T-helper 22 cell (primary cell): ENCODE measurements around the gene MALSU1.
"Not testable (repeated sequence)": the region's sequence is repeated elsewhere in the genome, so short reads cannot be mapped to it uniquely, and the experiment has no call there.

ENCODE experiments used
- DNase-seq: peaks from one replicate; pipeline ENCODE4 v3.0.0-alpha.2; 2020; ENCODE audit warnings: low read depth

MALSU1 gene

DNA sequence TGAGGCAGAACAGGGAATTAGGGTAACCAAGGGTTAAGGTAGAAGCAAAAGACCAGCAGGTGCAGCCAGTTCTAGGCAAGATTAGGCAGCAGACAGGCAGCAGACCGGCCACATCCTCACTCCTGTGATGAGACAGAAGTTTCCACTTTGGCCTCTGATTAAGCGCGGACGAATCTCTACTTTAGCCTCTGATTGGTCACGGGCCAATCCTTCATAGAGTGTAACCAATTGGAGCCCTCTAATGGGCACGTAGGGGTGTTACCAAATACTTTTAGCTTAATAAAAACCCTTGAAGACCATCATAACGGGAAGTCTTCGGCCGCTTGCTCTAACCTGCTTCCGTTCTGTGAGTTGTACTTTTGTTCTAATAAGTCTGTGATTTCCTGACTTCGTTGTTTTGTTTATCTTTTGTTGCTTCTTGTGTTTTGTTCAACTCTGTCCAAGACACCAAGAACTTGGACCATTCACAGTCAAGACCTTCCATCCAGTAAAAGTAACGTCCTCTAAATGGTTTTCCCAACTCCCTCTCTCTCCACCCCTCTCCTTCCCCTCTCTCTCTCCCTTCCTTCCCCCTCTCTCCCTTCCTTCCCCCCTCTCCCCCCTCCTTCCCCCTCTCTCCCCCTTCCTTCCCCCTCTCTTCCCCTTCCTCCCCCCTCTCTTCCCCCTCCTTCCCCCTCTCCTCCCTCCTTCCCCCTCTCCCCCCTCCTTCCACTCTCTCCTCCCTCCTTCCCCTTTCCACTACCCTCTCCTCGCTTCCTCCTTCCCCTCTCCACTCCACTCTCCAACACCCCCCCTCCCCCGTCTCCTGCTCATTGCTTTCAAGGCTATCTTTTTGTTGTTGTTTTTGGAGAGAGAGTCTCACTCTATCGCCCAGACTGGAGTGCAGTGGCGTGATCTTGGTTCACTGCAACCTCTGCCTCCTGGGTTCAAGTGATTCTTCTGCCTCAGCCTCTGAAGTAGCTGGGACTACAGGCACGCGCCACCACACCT, 13.2 kb upstream of the MALSU1 start:
- no peak for DNase-seq

DNA sequence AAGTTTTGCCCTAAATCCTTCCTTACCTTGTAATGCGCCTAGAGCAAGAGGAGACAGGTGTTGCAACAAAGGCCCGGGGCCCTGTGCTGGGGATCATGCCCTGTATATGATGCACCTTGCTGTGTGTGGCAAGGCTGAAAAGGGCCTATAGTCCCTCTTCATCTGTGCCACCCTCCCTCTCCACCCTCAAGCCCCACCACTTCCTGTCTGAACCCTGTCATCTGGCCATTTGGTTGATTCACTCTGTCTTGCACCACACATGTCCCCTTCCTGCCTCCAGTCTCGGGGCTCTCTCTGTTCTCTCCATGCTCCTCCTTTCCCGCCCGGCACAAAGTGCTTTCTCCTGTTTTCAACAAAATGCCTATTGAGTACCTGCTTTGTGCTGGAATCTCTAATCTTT, 11.5 kb upstream of the MALSU1 start:
- DNase-seq: no peak

DNA sequence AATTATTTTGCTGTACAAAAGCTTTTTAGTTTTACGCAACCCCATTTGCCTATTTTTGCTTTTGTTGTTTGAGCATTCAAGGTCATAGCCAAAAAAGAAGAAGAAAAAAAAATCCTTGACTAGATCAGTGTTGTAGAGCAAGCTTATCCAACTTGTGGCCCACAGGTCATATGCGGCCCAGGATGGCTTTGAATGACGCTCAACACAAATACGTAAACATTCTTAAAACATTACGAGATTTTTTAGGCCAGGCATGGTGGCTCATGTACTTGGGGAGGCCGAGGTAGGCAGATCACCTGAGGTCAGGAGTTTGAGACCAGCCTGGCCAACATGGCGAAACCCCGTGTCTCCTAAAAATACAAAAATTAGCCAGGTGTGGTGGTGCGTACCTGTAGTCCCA, 8.1 kb upstream of the MALSU1 start:
- DNase-seq: no peak

DNA sequence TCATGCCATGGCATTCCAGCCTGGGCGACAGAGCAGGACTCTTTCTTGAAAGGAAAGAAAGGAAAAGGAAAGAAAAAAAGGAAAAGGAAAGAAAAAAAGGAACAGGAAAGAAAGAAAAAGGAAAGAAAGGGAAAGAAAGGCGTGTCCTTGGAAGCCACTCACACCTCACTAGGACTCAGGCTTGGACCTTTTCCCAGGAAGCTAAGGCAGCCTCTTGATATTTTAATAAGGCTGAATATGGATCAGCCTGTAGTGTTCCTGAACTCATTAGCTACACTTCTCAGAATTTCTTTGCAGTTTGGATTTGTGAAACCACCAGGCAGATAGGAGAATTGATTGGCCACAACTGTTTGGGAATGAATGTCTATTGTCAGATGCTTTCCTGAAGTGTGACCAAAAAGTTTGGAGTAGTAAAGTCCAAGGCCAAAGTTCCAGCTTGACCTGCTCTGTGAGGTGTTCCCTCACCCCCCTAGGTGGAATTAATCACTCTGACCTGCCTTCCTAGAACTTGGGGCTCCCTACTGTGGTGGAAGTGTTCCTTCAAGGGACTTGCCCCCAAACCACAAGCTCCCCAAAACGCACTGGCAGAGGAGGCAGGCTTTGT, 7.1 kb upstream of the MALSU1 start:
- no peak for DNase-seq

DNA sequence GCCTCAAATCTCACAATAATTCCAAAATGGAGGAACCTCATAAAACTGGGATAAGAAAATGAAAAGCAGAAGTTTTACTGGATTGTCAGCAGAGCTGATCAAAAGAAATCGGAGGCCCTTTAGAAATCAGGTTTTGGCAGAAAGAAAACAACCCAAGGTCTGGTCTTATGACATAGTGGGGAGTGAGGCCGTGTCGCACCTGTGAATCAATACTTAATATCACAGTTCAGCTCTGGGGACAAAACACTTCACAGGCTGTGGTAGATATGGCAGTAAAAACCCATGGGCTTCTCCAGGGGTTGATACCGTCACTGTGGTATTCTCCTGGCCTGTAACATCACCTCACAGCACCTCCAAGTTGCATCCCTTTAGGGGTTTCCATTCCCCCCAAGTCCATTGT, 6.5 kb upstream of the MALSU1 start:
- DNase-seq: no peak

DNA sequence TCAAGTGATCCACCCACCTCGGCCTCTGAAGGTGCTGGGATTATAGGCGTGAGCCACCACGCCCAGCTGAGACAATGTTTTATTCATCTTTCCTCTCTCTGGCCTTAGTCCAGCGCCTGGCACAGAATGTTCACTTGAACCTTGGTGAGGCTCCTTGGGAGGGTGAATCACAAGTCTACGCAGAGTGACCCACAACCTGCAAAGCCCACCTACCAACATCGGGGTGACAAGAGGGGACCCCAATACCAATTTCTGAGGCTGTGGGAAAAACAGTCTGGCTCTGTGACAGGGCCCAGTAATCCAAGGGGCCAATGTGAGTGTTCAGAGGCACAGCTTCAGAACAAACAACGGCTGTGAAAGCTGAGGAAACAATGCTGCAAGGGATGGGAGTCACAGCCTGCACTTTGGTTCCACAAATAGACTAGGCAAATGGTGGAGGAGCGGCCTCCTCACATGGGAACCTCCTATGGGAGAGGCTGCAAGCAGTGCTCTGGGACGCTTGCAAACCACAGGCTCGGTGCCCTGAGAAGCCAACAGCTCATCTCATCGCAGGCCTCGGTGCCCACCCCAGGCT, 5.6 kb upstream of the MALSU1 start:
- no peak for DNase-seq

DNA sequence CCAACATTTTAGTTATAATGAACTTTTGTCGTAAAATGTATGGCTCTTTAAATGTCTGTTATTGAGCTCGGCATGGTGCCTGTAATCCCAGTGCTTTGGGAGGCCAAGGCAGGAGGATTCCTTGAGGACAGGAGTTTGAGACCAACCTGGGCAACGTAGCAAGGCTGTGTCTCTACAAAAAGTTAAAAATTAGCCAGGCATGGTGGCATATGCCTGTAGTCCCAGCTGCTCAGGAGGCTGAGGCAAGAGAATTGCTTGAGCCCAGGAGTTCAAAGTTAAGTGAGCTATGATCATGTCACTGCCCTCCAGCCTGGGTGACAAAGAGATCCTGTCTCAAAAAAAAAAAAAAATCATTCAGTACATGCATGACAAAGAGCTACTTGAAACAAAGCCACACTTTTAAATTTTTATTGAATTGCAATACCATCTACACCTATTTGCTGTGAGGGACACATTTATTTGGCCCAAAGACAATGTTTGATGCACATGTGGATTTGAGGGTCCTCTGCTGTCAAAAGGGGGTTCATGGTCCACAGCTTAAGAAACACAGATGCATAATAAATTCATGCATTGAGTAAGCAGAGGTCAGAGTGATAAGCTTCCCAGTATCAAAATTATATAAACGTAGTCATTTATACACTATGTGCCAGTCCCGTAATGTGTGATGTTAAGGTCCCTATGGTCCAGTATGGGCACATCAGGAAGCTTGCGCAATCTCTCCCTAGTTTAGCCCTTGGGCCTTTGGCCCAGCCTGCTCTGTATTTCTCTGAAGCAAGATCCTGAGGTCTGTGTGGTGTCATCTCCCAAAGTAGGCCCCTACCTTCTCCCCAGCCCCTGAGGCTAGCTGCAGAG, 4.4 kb upstream of the MALSU1 start:
- no peak for DNase-seq

DNA sequence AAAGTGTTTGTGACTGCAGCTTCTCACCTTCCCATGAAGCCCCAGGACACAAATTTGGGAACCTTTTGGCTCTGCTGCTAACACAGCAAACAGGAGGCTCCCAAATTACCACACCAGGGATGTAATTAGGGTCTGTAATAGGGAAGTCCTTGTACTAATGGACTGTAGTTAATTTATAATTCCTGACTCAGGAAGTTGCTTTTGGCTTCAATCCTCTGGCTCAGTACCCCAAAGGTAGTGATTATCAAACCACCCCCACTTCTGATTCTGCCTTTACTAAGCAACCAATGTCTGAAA, 3.8 kb upstream of the MALSU1 start:
- no peak for DNase-seq

DNA sequence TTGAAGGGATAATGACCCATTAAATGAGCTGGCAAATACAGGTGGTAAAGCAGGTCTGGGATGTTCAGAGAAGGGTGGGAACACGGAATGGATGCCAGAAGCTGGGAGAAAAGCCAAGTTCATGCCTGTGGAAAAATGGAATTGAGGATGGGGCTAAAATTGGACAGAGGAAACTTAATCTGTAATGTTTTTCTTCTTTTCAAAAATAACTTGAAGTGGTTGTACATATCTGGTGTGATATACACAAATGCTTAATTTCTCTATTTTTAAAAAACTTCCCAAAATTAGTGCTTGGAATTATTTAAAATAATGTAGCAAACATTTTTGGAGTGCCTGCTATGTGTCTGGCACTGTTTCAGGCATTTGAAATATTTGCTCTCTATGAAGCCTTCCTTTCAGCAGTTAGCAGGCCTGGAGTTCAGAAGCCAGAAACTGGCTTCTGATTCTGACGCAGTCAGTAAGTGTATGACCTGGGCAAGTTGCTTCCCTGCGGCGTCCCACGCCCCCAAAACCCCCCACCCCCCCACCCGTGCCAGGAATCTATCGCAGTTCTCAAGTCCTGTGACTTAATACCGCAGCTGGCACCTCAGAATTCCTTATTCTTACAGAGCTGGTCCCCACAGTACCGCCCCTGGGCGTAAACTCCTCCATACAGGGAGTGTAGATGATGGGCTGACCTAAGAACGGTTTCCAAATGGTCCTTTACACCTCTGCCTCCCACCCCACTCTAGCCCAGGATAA, 828 bp upstream of the MALSU1 start:
- no peak for DNase-seq

DNA sequence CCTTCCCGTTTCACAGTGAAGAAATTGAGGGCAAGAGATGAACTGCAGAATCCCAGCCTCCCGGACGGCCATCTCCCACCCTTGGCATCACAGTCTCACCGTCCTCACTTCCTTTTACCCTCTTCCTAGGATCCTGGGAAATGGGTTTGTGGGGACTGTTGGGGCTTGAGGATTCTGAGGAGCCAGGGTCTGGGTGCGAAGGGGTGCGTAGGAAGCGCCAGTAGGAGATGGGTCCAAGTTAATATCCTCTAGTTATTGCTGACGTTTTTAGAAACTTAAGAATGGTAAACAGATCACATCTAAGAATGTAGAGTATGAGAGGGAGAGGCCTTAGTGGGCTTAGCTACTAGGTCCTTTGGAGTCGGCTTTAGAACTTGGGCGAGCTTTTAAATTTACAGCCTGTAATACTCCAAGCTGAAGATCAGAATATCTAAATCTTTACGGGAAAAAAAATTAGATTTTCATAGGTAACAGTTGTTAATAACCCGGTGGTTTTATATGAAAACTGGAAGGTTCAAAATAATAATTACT, 696 bp downstream of the MALSU1 start:
- no peak for DNase-seq

- no peak for DNase-seq
These were observed 7.9 kb downstream of the MALSU1 start for GRCh38 chr7:23306936-23307521.

- DNase-seq: no peak
These were observed 9.6 kb downstream of the MALSU1 start for GRCh38 chr7:23308754-23309153.

- not testable (repeated sequence) for DNase-seq
These were observed 13.0 kb downstream of the MALSU1 start for GRCh38 chr7:23312141-23312540.

DNA sequence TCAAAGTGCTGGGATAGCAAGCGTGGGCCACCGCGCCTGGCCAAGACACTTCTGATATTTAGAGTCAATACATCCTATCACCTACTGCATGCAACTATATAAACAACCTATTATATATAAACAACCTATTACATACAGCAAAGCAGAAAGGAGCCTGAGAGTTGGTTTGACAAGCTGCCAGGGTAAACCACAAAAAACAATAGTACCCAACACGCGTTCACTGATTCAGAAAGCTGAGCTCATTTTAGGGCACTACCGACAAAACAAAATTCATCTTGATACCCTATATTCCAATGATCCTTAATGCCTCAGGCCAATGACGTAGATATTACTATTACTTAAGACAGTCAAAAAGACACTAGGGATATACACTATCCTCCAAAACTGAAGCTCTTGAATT, 16.2 kb downstream of the MALSU1 start:
- no peak for DNase-seq

DNA sequence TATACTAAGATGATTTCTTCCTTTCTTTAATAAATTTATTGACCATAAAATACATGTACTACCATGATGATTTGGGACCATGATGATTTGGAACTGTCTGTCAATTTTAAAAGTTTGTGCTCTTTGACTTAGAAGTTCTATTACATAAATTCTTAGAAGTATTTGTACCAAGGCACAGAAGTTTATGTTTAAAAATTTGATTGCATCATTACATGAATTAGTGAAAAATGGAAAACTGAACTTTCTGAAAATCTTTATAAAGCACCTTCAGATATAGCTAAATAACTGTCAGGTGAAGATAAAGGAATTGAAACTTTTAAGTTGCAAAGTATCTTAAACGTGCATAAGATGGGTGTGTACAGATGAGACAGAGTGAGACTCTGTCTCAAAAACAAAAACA, 32.0 kb downstream of the MALSU1 start:
- no peak for DNase-seq

DNA sequence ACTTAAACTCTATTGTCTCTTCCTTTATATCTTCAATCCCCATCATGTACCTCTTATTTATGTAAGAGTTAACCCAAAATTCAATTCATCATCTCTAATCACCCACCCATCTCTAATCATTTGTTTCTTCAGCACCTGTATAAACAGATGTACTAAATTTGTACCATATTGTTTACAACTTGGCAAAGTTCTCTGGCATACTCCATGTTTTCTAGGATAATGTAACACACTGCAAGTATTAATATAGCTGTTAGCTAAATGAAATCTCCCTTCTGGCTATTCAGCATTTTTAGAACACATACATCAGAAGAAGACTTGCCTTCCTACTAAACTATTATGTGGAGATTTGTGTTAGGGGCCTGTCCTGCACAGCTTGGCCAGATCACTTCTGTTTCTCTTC, 33.1 kb downstream of the MALSU1 start:
- DNase-seq: no peak

DNA sequence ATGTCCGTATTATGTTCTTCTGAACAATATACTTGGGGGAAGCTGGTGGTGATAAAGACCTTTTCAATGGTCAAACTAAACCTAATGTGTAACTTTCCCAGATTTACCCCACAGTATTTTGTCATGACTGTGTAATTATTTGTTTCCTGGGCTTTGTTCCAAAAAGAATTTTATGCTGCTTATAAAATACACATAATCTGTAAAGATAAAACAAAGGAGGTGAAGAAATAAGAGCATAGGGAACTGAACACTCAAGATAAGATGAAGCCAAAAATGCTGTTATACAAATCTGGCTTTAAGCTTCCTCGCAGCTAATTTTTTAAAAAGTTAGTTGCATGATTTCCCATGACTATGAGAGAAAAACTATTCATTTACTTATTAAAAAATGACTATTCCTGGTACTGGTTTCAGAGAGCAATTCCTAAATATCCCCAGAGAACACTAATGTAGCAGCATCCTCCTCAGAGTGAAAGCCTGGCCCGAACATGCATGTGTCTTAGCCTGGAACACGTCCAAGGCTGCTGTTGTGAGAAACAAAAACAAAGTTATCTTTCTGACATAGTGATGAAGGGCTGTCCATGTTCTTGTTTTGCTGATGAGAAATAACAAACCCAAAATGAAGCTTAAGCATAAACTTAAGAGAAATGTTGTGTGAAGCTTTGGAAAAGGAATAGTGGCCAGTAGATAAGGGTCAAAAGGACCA, 33.9 kb downstream of the MALSU1 start:
- no peak for DNase-seq

DNA sequence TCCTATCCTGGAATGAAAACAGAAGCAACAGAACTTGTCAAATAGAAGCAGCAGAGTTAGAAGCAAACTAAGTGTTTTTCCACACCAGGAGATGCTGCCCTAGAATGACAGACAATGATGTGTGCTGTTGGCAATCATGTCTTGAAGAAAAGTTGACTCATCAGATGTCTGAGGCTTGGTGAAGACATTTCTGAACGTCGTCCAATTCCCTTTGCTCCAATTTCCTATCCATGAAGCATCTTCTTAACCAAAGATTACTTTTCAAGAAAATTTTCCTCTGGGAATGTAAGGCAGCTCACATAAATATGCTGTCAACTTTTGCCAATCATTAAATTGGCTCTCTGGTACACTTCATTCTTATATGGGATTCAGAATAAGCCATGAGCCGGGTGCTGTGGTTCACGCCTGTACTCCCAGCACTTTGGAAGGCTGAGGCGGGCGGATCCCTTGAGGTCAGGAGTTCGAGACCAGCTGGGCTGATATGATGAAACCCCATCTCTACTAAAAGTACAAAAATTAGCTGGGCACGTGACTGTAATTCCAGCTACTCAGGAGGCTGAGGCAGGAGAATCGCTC, 34.6 kb downstream of the MALSU1 start:
- DNase-seq: no peak

GRCh38 chr7:23334482-23335056, 35.4 kb downstream of the MALSU1 start:
- DNase-seq: no peak

DNA sequence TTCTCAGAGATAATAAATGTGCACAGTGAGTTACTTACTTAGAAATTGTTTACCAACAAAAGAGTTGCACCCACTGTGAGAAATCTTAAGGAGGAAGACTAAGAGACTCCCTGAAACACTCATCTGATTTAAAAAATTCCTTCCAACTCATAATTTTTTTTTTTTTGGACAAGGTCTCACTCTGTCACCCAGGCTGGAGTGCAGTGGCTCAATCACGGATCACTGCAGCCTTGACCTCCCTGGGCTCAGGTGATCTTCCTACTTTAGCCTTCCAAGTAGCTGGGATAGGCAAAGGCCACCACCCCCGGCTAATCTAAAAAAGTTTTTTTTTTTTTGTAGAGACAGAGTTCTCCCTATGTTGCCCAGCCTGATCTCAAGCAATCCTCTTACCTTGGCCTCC, 36.0 kb downstream of the MALSU1 start:
- no peak for DNase-seq
